Measurements from ENCODE around the gene MYO1D. TPM values are rescaled to one million over a fixed set of nuclear protein-coding genes. Genes with fewer than 3 reads are reported as not detected.

The MYO1D gene
- total RNA-seq, 4 donors from 2014 or later, result 46.3 to 139 (median 80.0) TPM

DNA sequence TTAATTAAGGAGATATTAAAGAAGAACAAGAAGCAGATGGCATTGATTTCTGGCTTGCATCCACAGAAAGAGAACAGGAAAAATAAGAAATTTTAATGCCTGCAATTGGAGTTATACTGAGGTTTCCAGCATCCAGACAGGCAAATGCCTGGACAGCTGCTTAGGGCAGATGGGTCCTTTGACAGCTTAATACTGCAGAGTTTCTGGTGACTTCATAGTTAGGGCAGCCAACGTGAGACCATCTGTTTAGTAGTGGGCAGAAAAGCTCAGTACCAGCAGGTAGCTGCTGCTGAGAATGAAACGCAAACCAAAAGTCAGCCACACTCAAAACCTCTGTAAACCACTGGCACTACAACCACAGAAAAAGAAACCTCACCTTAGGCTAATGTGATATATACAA, 280.3 kb downstream of the MYO1D start:
- TF ChIP-seq, protein P1, sequence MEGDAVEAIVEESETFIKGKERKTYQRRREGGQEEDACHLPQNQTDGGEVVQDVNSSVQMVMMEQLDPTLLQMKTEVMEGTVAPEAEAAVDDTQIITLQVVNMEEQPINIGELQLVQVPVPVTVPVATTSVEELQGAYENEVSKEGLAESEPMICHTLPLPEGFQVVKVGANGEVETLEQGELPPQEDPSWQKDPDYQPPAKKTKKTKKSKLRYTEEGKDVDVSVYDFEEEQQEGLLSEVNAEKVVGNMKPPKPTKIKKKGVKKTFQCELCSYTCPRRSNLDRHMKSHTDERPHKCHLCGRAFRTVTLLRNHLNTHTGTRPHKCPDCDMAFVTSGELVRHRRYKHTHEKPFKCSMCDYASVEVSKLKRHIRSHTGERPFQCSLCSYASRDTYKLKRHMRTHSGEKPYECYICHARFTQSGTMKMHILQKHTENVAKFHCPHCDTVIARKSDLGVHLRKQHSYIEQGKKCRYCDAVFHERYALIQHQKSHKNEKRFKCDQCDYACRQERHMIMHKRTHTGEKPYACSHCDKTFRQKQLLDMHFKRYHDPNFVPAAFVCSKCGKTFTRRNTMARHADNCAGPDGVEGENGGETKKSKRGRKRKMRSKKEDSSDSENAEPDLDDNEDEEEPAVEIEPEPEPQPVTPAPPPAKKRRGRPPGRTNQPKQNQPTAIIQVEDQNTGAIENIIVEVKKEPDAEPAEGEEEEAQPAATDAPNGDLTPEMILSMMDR (IDR thresholded peaks at IDR 0.05; ENCODE audit: low read depth), result no peak

DNA sequence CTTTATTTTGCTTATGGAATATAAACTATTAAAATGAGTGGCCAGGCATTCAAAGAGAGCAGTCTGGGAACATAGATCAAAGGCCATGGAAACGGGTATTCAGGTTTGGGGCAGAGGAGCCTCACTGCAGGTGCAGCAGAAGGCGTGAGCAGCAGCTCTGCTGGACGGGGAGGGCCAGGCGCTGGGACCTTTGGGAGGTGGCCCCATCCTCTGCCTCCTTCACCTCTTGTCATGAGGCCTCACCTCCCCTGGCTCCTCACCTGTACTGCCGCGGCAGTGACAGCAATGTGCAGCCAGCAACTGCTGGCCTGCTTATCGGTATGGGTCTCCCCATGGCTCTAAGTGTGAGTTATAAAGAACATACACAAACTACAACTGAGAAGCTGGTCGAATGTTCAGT, 280.7 kb downstream of the MYO1D start:
- TF ChIP-seq, protein P1 (IDR thresholded peaks at IDR 0.05; ENCODE audit: low read depth), result no peak

DNA sequence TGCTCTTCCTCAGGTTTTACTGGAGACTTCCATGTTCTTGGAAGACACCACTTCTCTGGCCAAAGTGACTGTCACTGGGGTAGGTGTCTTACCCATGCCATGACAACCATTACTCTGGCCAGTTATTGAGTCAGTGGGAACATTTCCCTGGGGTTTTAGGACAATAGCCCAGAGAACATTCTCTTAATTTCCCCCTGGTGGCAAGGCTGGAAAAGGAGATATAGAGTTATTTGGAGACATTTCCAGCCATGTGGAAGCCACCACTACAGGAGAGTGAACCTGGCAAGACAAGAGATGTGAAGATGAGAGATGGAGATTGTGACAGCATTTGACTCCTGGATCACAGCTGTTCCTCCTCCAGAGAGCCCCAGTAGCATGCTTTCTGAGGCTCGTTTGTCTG, 283.9 kb downstream of the MYO1D start:
- TF ChIP-seq, protein P1 (IDR thresholded peaks at IDR 0.05; ENCODE audit: low read depth), result no peak

DNA sequence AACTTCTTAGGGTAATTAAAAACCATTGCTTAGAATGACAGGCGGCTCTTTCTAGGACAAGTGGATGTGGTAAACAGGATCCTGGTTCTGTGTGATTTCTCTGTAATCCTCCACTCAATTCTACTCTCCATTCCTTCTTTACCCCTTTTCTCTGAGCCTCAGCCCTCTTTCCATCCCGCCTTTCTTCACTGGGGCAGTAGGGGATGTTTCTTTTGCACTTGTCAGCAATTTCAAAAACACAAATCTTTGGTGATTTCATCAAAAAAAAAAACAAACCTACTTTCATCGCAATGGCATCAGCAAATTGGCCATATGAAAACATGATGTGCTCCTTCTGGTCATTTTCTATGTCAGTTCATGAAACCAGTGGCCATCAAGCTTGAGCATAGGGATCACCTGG, 285.5 kb downstream of the MYO1D start:
- TF ChIP-seq, protein P1 (IDR thresholded peaks at IDR 0.05; ENCODE audit: low read depth), result no peak

DNA sequence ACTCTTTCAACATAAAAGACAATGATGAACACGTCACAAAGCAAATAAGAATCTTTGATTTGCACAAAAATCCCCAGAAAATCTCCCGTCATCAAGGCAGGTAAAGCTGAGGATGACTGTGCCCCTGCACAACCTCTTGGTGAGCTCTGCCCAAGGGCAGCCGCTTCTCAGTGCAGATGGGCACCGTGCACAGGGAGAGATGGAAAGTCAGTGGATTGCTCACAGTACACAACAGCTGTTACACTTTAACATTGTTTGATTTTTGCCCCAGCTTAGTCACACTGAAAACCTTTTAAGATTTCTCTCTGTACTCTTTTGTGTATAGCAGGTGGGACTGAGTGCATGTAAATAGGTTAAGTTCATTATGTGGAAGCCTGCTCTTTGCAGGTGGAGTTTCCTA, 285.9 kb downstream of the MYO1D start:
- TF ChIP-seq, protein P1 (IDR thresholded peaks at IDR 0.05; ENCODE audit: low read depth), result no peak

DNA sequence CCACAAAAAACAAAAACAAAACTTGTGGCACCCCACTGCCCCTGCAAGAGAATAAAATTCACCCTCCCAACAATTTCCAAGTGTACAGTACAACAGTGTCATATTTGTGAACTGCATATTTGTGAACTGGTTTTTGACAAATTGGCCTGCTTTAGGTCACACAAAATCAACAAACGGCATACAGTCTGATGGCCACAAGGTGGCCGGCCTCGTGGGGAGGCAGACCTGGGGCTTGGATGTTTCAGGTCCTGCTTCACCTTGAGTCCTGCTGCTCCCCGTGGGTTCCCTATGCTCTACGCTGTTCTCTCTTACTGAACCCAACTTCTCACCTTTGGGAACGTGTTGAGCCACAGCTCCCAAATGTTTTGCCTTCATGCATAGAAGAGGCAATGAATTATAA, 287.9 kb downstream of the MYO1D start:
- TF ChIP-seq, protein P1 (IDR thresholded peaks at IDR 0.05; ENCODE audit: low read depth), result no peak

DNA sequence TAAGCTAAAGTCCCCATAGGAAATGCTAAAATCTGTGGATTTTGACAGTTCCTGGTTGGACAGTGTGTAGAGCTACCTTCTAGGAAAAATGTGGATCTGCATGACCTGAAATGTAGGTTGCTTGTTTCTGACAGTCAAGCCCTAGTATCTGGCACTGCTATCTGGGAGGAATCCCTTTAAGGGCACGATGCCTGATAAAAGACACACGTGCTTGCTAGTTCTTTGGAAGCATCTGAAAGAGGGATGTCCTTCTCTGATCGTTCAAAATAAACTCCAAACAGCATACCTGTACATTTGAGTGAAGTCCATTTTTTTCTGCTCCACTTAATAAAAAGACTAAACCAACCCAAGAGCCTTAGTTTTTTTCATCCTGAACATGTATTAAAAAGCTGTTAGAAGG, 288.8 kb downstream of the MYO1D start:
- TF ChIP-seq, protein P1 (IDR thresholded peaks at IDR 0.05; ENCODE audit: low read depth), result no peak
